Heart right ventricle (tissue), 16 donors: ENCODE measurements around the gene ZNF785. TPM values are rescaled to one million over a fixed set of nuclear protein-coding genes. Genes with fewer than 3 reads are reported as not detected.

Experiments used
- ATAC-seq, 8 donors: fragments of 200-7000 bp; cut with Tn5 transposase; one replicate each; pipeline ENCODE4 v1.9.1; 2020; ENCODE audit warnings: mild to moderate bottlenecking in 8 of 8, moderate library complexity in 8 of 8, moderate number of reproducible peaks in 1 of 8
- DNase-seq, 2 donors: peaks; one replicate each; pipeline ENCODE4 v3.0.0-alpha.2; 2020
- H3K27ac ChIP-seq, 10 donors: fragments of 200-600 bp; sonication (generic) in 2 of 10; one replicate each; pipeline versions ENCODE4 v1.5.0 to v1.8.0; 2020 to 2022; ENCODE audit warnings: mild to moderate bottlenecking in 3 of 10
- H3K27me3 ChIP-seq, 7 donors: fragments of 200-600 bp; one replicate each; pipeline ENCODE4 v1.8.0; 2021 to 2022; ENCODE audit warnings: mild to moderate bottlenecking in 2 of 7
- H3K36me3 ChIP-seq, 9 donors: fragments of 200-600 bp; sonication (generic) in 1 of 9; one replicate each; pipeline versions ENCODE4 v1.5.0 to v1.8.0; 2020 to 2022; ENCODE audit warnings: mild to moderate bottlenecking in 2 of 9
- H3K4me1 ChIP-seq, 9 donors: fragments of 200-600 bp; sonication (generic) in 1 of 9; one replicate each; pipeline versions ENCODE4 v1.5.0 to v1.8.0; 2020 to 2022; ENCODE audit warnings: mild to moderate bottlenecking in 4 of 9
- H3K4me3 ChIP-seq, 10 donors: fragments of 200-600 bp; sonication (generic) in 2 of 10; one replicate each; pipeline versions ENCODE4 v1.5.0 to v1.8.0; 2020 to 2022; ENCODE audit warnings: mild to moderate bottlenecking in 7 of 10, moderate library complexity in 2 of 10
- H3K9me3 ChIP-seq, 11 donors: fragments of 200-600 bp in 10 of 11; sonication (generic) in 2 of 11; one replicate each; pipeline versions ENCODE4 v1.5.0 to v1.8.0; 2013 to 2022; ENCODE audit warnings: mild to moderate bottlenecking in 2 of 11, control low read depth in 1 of 11, moderate library complexity in 1 of 11
- WGBS, 2 donors: extraction: QIAGEN DNeasy Blood & Tissue Kit; methylation state at CpG; one replicate each; pipeline ENCODE4 v1.1.7; 2013; ENCODE audit warnings: inconsistent platforms in 1 of 2; 5-methylcytosine and 5-hydroxymethylcytosine counted together
- intact Hi-C, 10 donors: fragments of 100-400 bp; cut with DNase I; formaldehyde crosslinking; loops; one replicate each; pipeline versions ENCODE4 v1.11.1 to v1.14.2; 2022
- polyA plus RNA-seq, 2 donors: library from polyadenylated mRNA; stranded (reverse); fragments of 200-250 nt; gene quantifications; one replicate each; pipeline ENCODE4 v1.2.3, GENCODE V29; 2013
- total RNA-seq, 10 donors: library from RNA; stranded (reverse); fragmentation: NEBNext Ultra II Directional in 3 of 10; extraction: Animal tissue kit (Norgen Biotek cat#: 25700) in 3 of 10; gene quantifications; one replicate each; pipeline versions ENCODE4 v1.2.1 to v1.2.4, GENCODE V29; 2021 to 2023
- TF ChIP-seq, protein P1 (sequence below), 9 donors: fragments of 200-600 bp; sonication (generic) in 2 of 9; IDR thresholded peaks; one replicate each; pipeline versions ENCODE4 v1.5.0 to v1.8.0; 2021 to 2022; ENCODE audit warnings: antibody characterized with exemption in 9 of 9, mild to moderate bottlenecking in 5 of 9, moderate library complexity in 1 of 9
- donor health status: Arrhythmogenic right ventricular cardiomyopathy.
- donor health status: ischemic (EF 13 %, LVEDD 7.1; RV severe dilation, severe dysfunction).
- donor health status: healthy with polysubstance abuse.
- donor health status: DM: no; HTN: yes; CAD: no.
- donor health status: DM: no; HTN: no; CAD: no.
- donor health status: ischemic (EF 25% LVEDD 6.9; RV normal size, moderate dysfunction).
- donor health status: ischemic (EF 25% LVEDD 5.7; RV mildly dilated, moderate dysfunction).
- donor health status: healthy.
- donor health status: DM: yes; HTN: yes; CAD: no.
- donor health status: Ischemic cardiomyopathy.
- donor health status: ischemic (EF 35%, LVEDD 5.7; RV mildly dilated, moderate dysfunction).
- donor health status: nonischemic (EF 11% LVEDD 7.7; RV severe dilation, severe dysfunction).
- donor health status: DM: yes; HTN: yes; CAD: no.
- donor health status: PGD.
- donor health status: ischemic (EF 29% LVEDD 5.4; RV normal size, mild dysfunction).
- donor health status: nonischemic (EF 23%, LVEDD 6.1; RV moderate dilation, normal function).

The ZNF785 gene
- total and polyA plus RNA-seq, 12 donors: 2.8 to 8.4 (median 5.4) TPM

DNA sequence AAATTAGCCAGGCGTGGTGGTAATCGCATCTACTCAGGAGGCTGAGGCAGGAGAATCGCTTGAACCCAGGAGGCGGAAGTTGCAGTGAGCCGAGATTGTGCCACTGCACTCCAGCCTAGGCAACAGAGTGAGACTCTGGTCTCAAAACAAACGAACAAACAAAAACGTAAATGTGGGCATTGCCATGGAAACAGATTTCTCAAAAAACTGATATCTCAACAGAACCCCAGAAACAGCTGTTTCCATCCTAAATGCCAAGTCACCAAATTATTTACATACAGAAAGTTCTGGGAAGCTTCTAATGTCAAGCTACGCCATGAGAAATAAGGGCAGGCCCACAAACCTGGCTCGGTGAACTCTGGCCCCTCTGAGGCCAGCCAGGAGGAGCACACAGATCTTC, 40.7 kb upstream of the ZNF785 start:
- ATAC-seq (no peak), DNase-seq (no peak)
- intact Hi-C loops: loop anchor here in 2 of 10 donors (5.0 kb wide), 1 partner anchor 39 kb away; the partner anchor contains the start of gene ZNF785 (in 2 of the 2)
- Histone ChIP-seq H3K27ac (no peak overlapping the region), H3K9me3 (no peaks in the 10 kb centered on the region), H3K27me3 (peaks cover 0 to 3% (median 0%) of the 10 kb centered on the region in 7 donors), H3K4me3 (no peak overlapping the region), H3K4me1 (peaks cover 0 to 6% (median 0%) of the 10 kb centered on the region in 9 donors), H3K36me3 (no peaks in the 10 kb centered on the region)
- TF ChIP-seq, protein P1, sequence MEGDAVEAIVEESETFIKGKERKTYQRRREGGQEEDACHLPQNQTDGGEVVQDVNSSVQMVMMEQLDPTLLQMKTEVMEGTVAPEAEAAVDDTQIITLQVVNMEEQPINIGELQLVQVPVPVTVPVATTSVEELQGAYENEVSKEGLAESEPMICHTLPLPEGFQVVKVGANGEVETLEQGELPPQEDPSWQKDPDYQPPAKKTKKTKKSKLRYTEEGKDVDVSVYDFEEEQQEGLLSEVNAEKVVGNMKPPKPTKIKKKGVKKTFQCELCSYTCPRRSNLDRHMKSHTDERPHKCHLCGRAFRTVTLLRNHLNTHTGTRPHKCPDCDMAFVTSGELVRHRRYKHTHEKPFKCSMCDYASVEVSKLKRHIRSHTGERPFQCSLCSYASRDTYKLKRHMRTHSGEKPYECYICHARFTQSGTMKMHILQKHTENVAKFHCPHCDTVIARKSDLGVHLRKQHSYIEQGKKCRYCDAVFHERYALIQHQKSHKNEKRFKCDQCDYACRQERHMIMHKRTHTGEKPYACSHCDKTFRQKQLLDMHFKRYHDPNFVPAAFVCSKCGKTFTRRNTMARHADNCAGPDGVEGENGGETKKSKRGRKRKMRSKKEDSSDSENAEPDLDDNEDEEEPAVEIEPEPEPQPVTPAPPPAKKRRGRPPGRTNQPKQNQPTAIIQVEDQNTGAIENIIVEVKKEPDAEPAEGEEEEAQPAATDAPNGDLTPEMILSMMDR (IDR thresholded peaks at IDR 0.05): no peak
- 91 to 92% methylated on average over 9 of the region's 9 CpGs for WGBS, 2 donors

DNA sequence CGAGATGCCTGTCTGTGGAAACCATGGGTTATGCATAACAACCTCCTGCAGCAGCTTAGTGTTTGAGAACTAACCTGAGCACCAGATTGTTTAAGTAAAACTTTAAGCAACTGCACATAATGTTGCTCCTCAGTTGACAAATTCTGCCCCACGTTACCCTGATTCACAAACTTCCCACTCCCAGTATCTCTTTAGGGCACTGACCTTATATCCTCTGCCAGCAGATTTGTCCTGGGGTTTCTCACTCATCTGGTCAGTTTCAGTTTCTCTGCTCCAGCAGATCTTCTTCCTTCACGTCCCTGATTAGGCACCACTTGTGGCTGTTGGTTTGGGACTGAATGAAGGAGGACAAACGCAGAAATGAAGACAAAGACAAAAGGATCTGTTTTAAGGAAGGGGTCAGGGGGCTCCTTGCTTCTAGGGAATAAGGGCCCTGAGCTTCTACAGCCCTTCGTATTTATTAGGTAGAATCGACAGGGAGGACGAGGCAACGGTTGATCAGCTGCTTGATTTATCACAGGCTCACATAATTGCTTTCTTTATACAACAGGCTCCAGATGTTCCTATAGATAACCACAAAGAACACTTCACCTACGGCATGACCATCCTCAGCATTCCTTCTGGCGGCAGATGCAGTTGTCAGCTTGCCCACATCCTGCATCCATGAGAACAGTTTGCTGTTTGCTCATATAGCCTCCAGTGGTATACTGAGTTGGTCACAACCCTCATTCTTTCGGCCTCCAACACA, 38.2 kb upstream of the ZNF785 start:
- Histone ChIP-seq H3K4me1 (peaks cover 0 to 5% (median 0%) of the 10 kb centered on the region in 9 donors), H3K27ac (no peak overlapping the region), H3K9me3 (no peaks in the 10 kb centered on the region), H3K36me3 (no peaks in the 10 kb centered on the region), H3K27me3 (peaks cover 0 to 3% (median 0%) of the 10 kb centered on the region in 7 donors), H3K4me3 (no peak overlapping the region)
- DNase-seq (no peak), ATAC-seq (no peak)
- 83 to 84% methylated on average over 11 of the region's 11 CpGs for WGBS, 2 donors
- intact Hi-C loops: no loop called here
- TF ChIP-seq, protein P1 (IDR thresholded peaks at IDR 0.05): no peak

DNA sequence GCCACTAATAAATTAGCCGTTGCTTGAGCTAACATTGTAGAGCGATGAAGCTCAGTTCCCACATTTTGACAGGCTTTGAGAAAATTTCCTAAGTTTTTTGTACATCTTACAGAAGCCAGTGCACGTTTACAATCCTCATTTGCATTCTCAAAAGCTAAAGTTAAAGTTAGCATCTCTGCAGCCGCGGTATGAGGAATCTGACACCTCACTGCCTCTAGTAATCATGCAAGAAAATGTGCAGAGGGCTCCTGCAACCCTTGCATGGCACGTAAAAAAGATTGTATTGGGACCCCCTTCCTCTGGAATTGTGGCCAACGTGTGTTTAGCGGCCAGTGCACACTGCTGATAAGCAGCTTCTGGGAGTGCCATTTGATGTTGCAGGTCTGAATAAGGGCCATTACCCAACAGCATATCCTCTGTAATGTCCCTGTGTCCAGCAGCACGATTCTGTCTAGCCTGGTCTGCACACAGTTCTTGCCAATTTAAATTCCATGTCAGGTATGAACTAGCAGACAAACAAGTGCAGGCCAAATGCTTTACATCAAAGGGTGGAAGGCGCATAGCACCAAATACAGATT, 37.0 kb upstream of the ZNF785 start:
- TF ChIP-seq, protein P1 (IDR thresholded peaks at IDR 0.05): no peak
- Histone ChIP-seq H3K4me3 (no peak overlapping the region), H3K27me3 (peaks cover 0 to 3% (median 0%) of the 10 kb centered on the region in 7 donors), H3K27ac (no peak overlapping the region), H3K36me3 (no peaks in the 10 kb centered on the region), H3K4me1 (no peaks in the 10 kb centered on the region), H3K9me3 (no peaks in the 10 kb centered on the region)
- DNase-seq (no peak), ATAC-seq (no peak)
- intact Hi-C loops: no loop called here
- WGBS, 2 donors: 53 to 54% methylated on average over 10 of the region's 10 CpGs

DNA sequence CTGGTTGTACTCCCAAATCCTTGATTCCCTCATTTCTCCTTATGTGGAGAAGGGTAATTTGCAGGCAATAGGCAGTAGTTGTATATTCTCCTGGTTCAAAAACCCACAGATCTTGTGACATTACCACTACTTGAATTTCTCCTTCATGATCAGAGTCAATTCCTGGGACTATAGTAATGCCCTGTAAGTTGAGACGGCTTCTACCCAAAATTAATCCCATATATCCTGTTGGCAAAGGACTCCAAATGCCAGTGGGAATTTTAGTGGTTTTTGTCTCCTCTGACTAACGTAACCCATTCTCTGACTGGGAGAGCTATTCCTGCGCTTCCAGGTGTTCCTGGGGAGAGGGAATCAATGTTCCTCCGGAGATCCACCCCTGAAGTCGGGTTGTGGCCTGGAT, 36.3 kb upstream of the ZNF785 start:
- TF ChIP-seq, protein P1 (IDR thresholded peaks at IDR 0.05): no peak
- Histone ChIP-seq H3K9me3 (no peaks in the 10 kb centered on the region), H3K27me3 (peaks cover 0 to 3% (median 0%) of the 10 kb centered on the region in 7 donors), H3K36me3 (no peaks in the 10 kb centered on the region), H3K27ac (no peak overlapping the region), H3K4me1 (no peaks in the 10 kb centered on the region), H3K4me3 (no peak overlapping the region)
- ATAC-seq: no peak
- intact Hi-C loops: no loop called here
- 72 to 73% methylated on average over 5 of the region's 5 CpGs for WGBS, 2 donors
- no peak for DNase-seq
